Smooth muscle cell of trachea (primary cell): Measurements from ENCODE around the gene AGAP2. TPM values are rescaled to one million over a fixed set of nuclear protein-coding genes. Genes with fewer than 3 reads are reported as not detected.

ENCODE experiments used
- total RNA-seq: library from RNA; depleted of rRNA; stranded (reverse); fragments of >200 nt; gene quantifications from 2 replicates; pipeline ENCODE4 v1.2.1, GENCODE V29; 2014

AGAP2 gene
- total RNA-seq, result 0.15 and 0.50 TPM in 2 replicates

GRCh38 chr12:57738661-57739237 lies at the start of gene AGAP2:
Gene AGAP2 (minus strand): TSS chr12:57738742. CDS start chr12:57738246, 496 bp downstream.

GRCh38 chr12:57782608-57783465 lies 44.3 kb upstream of the AGAP2 start, which contains the start of gene TSFM:
Gene TSFM (plus strand): TSS chr12:57782787. CDS start chr12:57782802, 15 bp downstream.

DNA sequence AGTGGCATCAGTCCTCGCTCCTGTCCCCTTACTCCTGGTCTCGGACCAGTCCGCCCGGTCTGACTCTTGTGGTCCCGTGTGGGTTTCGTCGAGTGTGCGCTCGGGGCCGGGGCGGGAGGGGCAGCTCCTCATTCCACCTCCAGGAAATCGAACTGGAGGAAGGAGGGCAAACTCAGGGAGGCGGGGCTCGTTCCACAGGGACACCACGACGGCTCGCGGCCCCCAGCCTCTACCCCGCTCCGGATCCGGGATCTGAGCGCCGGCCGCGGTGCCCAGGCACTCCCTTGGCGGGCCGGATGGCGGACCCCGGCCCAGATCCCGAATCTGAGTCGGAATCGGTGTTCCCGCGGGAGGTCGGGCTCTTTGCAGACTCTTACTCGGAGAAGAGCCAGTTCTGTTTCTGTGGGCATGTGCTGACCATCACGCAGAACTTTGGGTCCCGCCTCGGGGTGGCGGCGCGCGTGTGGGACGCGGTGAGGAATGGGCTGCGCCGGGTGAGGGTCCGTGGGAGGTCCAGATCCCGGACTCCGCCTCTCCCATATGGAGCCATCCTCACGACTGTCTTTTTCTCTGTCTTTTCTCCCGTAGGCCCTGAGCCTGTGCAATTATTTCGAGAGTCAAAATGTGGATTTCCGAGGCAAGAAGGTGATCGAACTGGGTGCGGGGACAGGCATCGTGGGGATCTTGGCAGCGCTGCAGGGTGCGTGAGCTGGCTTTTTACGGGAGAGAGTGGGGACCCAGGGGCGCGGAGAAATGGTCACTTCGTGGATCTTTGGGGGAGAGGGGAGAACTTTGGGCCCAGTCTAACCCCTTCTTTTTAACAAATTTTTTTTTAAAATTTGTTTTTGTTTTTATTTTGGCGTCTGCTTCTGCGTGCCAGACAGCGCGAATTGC lies 34.1 kb upstream of the AGAP2 start, which contains the start of gene EEF1AKMT3:
Gene EEF1AKMT3 (plus strand): TSS at position 186 of the 894 bp plus-strand sequence. CDS start 111 bp downstream, at position 297.

DNA sequence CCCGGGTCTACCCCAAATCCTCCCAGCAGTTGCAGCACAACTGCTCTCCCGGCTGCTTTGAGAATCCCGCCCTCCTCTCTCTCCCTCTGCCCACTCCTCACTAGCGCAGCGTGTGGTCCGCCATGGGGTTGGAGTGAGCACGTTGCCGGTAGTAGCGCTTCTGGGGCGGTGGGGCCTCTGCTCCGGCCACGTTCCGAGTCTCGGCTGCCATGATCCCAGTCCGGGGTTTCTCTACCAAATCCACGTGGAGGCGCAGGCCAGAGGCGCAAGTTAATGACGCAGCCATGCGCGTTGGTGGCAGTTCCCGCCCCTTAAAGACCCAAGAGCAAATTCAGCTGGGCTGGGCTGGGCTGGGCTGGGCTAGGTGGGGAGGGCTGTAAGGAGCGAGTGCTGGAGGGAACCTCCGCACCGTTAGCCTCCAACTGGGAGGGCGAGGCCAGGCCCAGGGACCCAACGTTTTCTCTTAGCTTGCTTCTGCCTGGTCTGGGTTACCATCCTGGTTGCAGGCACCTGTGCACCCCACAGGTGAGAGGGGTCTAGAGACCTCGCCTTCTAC lies 33.4 kb upstream of the AGAP2 start, which contains the start of gene METTL1:
Gene METTL1 (minus strand): TSS at position 233 of the 556 bp plus-strand sequence. CDS start 22 bp downstream, at position 211.

GRCh38 chr12:57766464-57767304 lies 28.1 kb upstream of the AGAP2 start, which contains the start of gene CYP27B1:
Gene CYP27B1 (minus strand): TSS chr12:57767078. CDS start chr12:57767041, 37 bp downstream.

DNA sequence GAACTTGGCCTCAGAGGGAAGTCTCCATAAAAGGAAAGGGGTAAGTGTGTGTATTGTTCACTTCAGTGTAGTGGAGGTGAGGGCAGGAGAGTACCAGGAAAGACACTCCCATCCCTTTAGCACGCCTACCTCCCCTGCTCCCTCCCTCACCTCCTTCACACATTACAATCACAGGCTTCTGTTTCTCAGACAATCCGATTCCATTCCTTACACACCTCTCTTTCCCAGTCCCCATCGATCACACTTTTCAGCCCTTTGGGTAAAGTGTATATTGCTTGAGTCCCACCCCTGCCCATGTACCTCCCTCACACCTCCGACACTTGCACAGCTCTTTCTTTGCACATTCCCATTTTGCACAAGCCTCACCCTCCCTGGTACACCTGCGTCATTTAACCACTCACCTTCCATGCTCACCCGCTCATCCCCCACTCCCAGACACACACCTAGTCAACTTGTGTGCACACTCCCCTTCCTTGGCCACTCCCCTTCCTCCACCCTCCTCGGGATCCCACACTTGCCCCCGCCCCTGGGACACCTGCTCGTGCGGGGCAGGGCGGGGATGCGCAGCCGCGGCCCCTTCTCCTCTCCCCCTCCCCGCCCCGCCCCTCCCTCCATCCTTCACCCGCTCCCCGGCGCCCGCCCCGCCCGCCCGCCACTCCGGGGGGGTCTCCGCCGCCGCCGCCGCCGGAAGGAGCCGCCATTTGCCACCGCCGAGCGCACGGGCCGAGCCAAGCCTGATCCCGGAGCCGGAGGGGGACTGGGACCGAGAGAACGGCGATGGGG lies 16.1 kb upstream of the AGAP2 start, which contains the start of gene MARCHF9:
Gene MARCHF9 (plus strand): TSS at position 693 of the 783 bp plus-strand sequence. CDS start 426 bp downstream, outside the sequence.

DNA sequence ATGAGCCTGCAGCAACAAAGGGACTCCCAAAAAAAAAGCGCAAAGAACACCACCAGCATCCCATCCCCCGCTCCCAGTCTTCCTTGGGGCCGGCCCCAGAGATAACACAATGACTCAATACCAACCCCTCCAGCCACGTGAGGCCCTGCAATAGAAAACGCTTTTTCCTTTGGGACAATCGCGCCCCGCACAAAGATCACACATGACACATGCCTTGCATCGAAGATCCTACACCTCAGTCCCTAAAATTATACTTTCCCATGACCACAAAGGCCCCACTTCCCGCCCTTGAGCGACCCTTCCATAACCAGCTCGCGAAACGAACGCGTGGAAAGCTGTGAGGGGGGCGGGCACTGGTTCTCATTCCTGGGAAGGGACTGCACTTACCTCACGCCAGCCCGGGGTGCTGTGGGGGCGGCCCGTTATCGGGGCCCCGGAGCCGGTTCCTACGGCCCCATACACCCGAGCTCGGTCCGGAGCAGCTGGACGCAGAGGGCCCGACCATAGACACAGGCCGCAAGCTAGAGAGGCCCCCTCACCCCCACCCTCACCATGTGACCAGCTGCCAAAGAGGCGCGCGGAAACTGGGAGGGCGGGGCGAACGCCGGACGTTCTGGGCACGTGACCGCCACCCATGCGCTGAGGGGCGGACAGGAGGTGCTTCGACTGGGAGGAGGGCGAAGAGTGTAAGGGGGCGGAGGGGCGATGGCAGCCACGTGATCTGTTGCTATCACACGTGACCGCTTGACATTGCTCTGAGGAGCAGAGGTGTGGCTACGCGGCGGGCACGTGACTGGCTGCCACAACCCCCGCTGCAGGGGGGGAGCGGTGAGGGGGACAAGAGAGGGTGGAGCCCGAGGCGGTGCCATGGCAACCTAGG lies 13.5 kb upstream of the AGAP2 start, which contains the start of gene CDK4:
Gene CDK4 (minus strand): TSS at position 523 of the 880 bp plus-strand sequence. CDS start 593 bp downstream, outside the sequence.

DNA sequence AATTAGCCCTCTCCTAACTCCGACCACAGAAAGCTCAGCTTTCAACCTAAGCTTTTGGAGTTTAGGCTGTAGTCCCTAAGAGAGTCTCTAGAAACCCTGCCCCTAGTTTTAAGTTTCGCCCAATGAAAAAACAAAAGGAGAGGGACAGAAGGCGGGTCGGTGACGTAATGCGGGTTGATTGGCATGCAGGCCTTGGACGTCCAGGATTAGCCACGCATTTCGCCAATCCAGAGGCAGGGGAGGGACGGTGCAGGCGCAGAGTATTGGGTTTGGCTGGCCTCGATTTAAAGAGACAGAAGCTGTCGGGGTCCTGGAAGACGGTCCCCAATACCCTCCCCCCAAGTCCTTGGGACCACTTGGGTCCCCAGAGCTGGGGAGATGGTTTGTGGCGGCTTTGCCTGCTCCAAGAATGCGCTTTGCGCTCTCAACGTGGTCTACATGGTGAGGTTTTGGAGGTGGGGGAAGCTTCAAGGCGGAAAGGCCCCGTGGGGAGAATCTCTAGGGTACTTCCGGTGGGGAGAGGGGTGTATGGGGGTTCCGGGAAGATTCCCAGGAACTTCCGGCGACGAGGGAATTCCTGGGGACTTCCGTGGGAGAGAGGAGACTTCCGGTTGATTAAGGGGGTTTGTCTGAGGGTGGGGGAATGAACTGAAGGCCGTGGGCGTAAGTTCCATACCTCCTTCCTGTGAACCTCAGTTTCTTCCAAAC lies 6.4 kb upstream of the AGAP2 start, which contains the start of gene TSPAN31:
Gene TSPAN31 (plus strand): TSS at position 263 of the 708 bp plus-strand sequence. CDS start 116 bp downstream, at position 379.

GRCh38 chr12:57693659-57694458 lies 44.7 kb downstream of the AGAP2 start, which contains the start of gene OS9:
Gene OS9 (plus strand): TSS chr12:57694132. CDS start chr12:57694162, 30 bp downstream.

Other genes with a start within 250 kb of the AGAP2 start
- gene DDIT3, start 218.2 kb downstream of the AGAP2 start, total RNA-seq, result 57.2 and 89.6 TPM in 2 replicates
- 7.4 and 10.6 TPM in 2 replicates for gene MBD6, start 215.9 kb downstream of the AGAP2 start, total RNA-seq
- 139 and 156 TPM in 2 replicates for gene DCTN2, start 191.6 kb downstream of the AGAP2 start, total RNA-seq
- 0.44 and 0.66 TPM in 2 replicates for gene KIF5A, start 188.7 kb downstream of the AGAP2 start, total RNA-seq
- 17.0 and 20.2 TPM in 2 replicates for gene PIP4K2C, start 147.6 kb downstream of the AGAP2 start, total RNA-seq
- 16.9 and 25.0 TPM in 2 replicates for gene DTX3, start 133.9 kb downstream of the AGAP2 start, total RNA-seq
- 24.4 and 51.1 TPM in 2 replicates for gene ARHGEF25, start 127.3 kb downstream of the AGAP2 start, total RNA-seq
- 0.58 and 1.3 TPM in 2 replicates for gene B4GALNT1, start 105.5 kb downstream of the AGAP2 start, total RNA-seq
- gene OS9, start 44.6 kb downstream of the AGAP2 start, total RNA-seq, result 283 and 289 TPM in 2 replicates
- gene TSPAN31, start 6.3 kb upstream of the AGAP2 start, total RNA-seq, result 66.8 and 85.3 TPM in 2 replicates
- 281 and 285 TPM in 2 replicates for gene CDK4, start 13.6 kb upstream of the AGAP2 start, total RNA-seq
- gene MARCHF9, start 16.4 kb upstream of the AGAP2 start, total RNA-seq, result 2.9 and 5.1 TPM in 2 replicates
- gene CYP27B1, start 28.3 kb upstream of the AGAP2 start, total RNA-seq, result 0.15 and 0.33 TPM in 2 replicates
- gene METTL1, start 33.4 kb upstream of the AGAP2 start, total RNA-seq, result 3.6 and 6.3 TPM in 2 replicates
- 9.3 and 10.3 TPM in 2 replicates for gene EEF1AKMT3, start 33.9 kb upstream of the AGAP2 start, total RNA-seq
- gene TSFM, start 44.0 kb upstream of the AGAP2 start, total RNA-seq, result 17.2 and 20.5 TPM in 2 replicates
- 5.1 and 5.5 TPM in 2 replicates for gene AVIL, start 80.0 kb upstream of the AGAP2 start, total RNA-seq
- 94.2 and 111 TPM in 2 replicates for gene CTDSP2, start 108.0 kb upstream of the AGAP2 start, total RNA-seq
- gene ATP23, start 202.8 kb upstream of the AGAP2 start, total RNA-seq, result 6.9 and 19.2 TPM in 2 replicates